ENCODE results near the gene FOXJ3.

FOXJ3 gene

DNA sequence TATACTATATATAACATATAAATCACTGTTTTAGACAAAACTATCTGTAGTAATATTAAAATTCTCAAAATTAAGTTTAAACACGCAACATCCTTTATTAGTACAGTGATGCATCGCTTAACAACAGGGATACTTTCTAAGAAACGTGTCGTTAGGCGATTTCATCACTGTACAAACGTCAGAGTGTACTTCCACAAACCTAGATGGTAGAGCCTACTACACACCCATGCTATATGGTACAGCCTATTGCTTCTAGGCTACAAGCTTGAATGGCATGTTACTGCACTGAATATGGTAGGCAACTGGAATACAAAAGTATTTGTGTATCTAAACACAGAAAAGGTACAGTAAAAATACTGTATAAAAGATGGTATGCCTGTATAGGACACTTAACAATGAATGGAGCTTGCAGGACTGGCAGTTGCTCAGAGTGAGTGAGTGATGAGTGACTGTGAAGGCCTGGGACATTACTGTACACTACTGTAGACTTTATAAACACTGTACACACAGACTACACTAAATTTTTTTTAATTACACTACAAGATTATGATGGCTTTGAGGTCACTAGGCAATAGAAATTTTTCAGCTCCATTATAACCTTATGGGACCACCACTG, 10.5 kb downstream of the FOXJ3 start:
- Mint-ChIP-seq H3K4me3 (no peak overlapping the region), H3K4me1 (peaks cover 37 to 82% of the 10 kb centered on the region in 2 donors), H3K9me3 (no peaks in the 10 kb centered on the region), H3K27ac (no peak overlapping the region), H3K36me3 (peaks cover 0 to 9% of the 10 kb centered on the region in 2 donors), H3K27me3 (no peaks in the 10 kb centered on the region)
- ATAC-seq (replicated peaks) (no peak), DNase-seq (no peak)

DNA sequence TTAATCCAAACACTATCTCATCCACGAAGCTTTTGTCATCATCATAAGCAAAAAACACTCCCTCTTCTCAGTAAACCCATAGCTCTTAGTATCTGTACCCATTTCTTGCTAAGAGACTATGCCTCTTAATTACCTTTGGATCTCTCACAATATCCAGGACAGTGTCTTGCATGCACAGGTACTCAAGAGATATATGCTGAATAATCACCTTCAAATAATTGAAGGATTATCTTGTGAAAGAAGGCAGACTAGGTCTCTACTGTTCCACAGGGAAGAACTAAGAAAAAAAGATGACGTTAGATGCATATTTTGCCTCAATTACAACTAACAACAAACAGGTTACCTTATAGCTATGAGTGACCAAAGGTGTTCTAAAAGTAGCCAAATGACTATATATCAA, 11.5 kb downstream of the FOXJ3 start:
- Mint-ChIP-seq H3K9me3 (no peaks in the 10 kb centered on the region), H3K27me3 (no peaks in the 10 kb centered on the region), H3K4me1 (peaks cover 34 to 83% of the 10 kb centered on the region in 2 donors), H3K36me3 (peaks cover 0 to 9% of the 10 kb centered on the region in 2 donors), H3K27ac (no peak overlapping the region), H3K4me3 (no peak overlapping the region)
- DNase-seq (no peak), ATAC-seq (replicated peaks) (no peak)

DNA sequence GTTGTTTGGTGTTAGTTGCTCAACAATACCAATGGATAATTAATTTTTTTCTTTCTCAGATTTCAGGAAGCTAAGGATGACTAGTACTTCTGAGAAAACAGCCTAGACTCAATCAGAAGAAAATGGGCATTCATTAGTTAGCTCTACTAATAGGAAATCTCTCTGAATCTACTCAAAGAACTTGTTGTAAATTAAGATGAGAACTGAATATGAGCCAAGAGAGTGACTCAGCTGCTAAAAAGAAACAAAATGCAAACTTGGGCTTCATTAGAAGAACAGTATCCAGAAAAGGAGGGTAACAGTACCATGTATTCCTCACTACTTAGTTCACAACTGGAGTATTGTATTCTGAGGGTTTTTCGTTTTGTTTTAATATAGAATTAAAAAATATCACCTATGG, 12.5 kb downstream of the FOXJ3 start:
- Mint-ChIP-seq H3K27ac (no peak overlapping the region), H3K36me3 (peaks cover 0 to 9% of the 10 kb centered on the region in 2 donors), H3K4me3 (no peak overlapping the region), H3K9me3 (no peaks in the 10 kb centered on the region), H3K27me3 (no peaks in the 10 kb centered on the region), H3K4me1 (peaks cover 32 to 81% of the 10 kb centered on the region in 2 donors)
- DNase-seq (no peak), ATAC-seq (replicated peaks) (no peak)

DNA sequence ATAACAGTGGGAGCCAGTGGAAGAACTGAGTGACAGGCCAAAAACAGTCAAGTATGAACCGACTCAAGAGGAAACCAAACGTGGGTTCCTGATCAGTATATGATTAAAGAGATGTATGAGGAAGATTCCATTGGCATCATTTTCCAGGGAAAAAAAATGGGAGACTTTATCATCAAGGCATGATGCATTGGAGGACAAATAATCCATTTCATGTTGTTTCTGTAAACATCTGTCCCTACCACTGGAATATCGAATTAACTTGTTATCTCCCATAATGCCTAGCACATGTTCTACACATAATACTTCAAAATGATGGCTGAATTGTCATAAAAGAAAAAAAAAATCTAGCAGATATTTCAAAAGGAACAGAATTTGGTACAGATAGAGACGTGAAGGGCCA, 13.3 kb downstream of the FOXJ3 start:
- Mint-ChIP-seq H3K4me3 (no peak overlapping the region), H3K27me3 (no peaks in the 10 kb centered on the region), H3K27ac (no peak overlapping the region), H3K9me3 (no peaks in the 10 kb centered on the region), H3K4me1 (peaks cover 33 to 79% of the 10 kb centered on the region in 2 donors), H3K36me3 (peaks cover 2 to 13% of the 10 kb centered on the region in 2 donors)
- ATAC-seq (replicated peaks) (no peak), DNase-seq (no peak)

DNA sequence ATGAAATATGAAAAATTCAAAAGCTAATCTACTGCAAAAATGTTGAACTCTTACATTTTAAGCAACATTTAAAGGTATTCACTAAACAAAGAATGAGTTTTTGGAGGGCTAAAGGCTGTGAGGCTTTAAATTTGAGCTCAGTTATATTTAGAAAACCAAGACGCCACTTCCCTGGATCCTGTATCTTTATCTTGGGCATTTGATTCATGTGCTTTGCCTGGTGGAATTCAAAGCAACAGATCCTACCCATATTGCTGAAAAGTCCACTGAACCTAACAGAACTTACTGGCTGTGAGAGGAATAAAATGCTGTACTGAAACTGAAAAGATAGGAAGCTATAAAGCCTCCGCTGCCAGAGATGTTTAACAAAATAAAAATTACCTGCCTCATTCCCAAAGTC, 14.3 kb downstream of the FOXJ3 start:
- no peak for DNase-seq
- H3K27ac Mint-ChIP-seq, result no peak overlapping the region
- H3K4me1 Mint-ChIP-seq, result peaks cover 34 to 78% of the 10 kb centered on the region in 2 donors
- H3K4me3 Mint-ChIP-seq, result no peak overlapping the region
- H3K9me3 Mint-ChIP-seq, result no peaks in the 10 kb centered on the region
- H3K27me3 Mint-ChIP-seq, result no peaks in the 10 kb centered on the region
- ATAC-seq (replicated peaks), result no peak
- peaks cover 2 to 16% of the 10 kb centered on the region in 2 donors for H3K36me3 Mint-ChIP-seq

DNA sequence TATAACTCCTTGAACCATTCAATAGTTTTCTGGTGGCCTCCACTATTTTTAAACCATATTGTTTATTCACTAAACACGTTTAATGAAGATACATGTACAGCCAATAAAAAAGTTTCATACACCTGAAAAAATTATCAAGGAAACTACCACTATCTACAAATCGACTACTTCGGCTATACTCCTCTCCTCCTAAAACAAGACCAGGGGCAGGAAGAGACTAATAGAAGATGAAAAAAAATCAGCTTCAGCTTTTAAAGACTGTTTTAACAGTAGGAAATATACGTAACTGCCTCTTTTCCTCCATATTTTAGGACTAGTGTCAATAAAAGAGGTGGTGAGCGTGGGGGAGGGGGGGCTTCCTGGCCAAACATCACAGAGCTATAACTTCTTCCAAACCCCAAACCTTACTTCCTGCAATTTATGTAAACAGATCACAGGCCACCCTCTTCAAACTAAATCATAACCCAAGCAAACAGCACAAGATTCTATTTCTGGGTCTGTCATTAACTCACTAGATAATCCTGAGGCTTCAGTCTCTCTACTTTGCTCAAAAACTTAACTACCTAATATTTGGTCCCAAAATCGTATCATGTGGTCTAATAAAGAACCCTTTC, 15.1 kb downstream of the FOXJ3 start:
- no peak for ATAC-seq (replicated peaks)
- H3K4me3 Mint-ChIP-seq, result peak overlapping the region in 1 of 2 donors; percentile 35
- H3K27ac Mint-ChIP-seq, result peak overlapping the region; percentile 25
- no peaks in the 10 kb centered on the region for H3K9me3 Mint-ChIP-seq
- H3K4me1 Mint-ChIP-seq, result peaks cover 39 to 78% of the 10 kb centered on the region in 2 donors
- no peaks in the 10 kb centered on the region for H3K27me3 Mint-ChIP-seq
- DNase-seq, result no peak
- H3K36me3 Mint-ChIP-seq, result peaks cover 2 to 16% of the 10 kb centered on the region in 2 donors

DNA sequence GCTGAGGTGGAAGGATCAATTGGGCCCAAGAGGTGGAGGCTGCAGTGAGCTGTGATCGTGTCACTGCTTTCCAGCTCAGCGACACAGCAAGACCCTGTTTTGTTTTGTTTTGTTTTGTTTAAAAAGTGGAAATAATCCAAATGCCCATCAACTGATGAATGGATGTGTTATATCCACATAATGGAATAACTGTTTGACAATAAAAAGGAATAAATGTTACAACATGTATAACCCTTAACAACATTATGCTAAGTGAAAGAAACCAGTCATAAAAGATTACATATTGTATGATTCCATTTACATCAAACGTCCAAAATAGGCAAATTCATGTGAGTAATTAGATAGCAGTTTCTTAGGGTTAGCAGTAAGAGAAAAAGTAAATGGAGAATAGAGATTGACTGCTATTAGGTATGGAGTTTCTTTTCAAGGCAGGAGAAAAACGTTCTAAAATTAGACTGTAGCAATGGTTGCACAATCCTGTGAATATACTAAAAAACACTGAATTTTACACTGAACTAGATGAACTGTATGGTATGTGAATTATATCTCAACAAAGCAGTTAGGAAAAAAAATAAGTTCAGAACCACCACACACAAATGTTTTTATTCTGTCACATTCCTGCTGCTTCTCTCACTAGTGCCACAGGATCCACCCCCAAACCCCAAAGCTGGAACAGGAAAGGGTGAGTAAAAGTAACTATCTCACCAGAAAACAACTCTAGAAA, 15.7 kb downstream of the FOXJ3 start:
- DNase-seq (no peak), ATAC-seq (replicated peaks) (no peak)
- Mint-ChIP-seq H3K27me3 (no peaks in the 10 kb centered on the region), H3K9me3 (no peaks in the 10 kb centered on the region), H3K27ac (no peak overlapping the region), H3K36me3 (peaks cover 2 to 16% of the 10 kb centered on the region in 2 donors), H3K4me1 (peaks cover 43 to 79% of the 10 kb centered on the region in 2 donors), H3K4me3 (no peak overlapping the region)

DNA sequence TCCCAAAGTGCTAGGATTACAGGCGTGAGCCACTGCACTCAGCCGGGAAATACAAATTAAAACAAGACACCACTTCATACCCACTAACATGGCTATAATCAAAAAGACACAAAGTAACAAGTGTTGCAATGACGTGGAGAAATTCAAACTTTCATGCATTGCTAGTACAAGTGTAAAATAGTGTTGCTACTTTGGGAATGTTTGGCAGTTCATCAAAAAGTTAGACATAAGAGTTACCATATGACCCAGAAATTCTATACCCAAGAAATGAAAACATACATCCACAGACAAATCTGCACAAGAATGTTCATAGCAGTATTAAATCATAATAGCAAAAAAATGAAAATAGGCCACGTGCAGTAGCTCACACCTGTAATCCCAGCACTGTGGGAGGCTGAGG, 16.4 kb downstream of the FOXJ3 start:
- no peak overlapping the region for H3K27ac Mint-ChIP-seq
- no peak overlapping the region for H3K4me3 Mint-ChIP-seq
- H3K27me3 Mint-ChIP-seq, result no peaks in the 10 kb centered on the region
- no peaks in the 10 kb centered on the region for H3K9me3 Mint-ChIP-seq
- DNase-seq (no peak), ATAC-seq (replicated peaks) (no peak)
- peaks cover 2 to 15% of the 10 kb centered on the region in 2 donors for H3K36me3 Mint-ChIP-seq
- peaks cover 49 to 85% of the 10 kb centered on the region in 2 donors for H3K4me1 Mint-ChIP-seq

DNA sequence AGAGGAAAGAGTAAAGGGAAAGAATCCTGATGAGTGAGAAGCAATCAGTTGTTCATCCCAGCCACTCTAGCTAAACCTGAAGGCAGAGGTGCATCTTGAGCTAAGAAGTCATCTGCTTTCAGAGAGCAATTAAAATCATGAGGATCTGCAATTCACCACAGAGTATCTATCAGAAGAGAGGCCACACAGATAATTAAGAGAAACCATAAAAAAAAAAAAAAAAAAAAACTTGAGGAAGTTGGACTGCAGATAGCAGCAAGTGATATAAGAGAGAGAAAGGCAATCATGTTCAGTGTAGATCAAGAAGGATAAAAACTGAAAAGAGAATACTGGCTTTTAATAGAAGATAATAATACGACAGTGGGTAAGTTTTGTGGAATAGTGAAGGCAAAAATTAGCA, 17.7 kb downstream of the FOXJ3 start:
- ATAC-seq (replicated peaks), result no peak
- H3K36me3 Mint-ChIP-seq, result peaks cover 2 to 12% of the 10 kb centered on the region in 2 donors
- no peak for DNase-seq
- H3K4me1 Mint-ChIP-seq, result peaks cover 45 to 85% of the 10 kb centered on the region in 2 donors
- no peaks in the 10 kb centered on the region for H3K9me3 Mint-ChIP-seq
- no peak overlapping the region for H3K4me3 Mint-ChIP-seq
- H3K27me3 Mint-ChIP-seq, result no peaks in the 10 kb centered on the region
- peak overlapping the region; percentile 7 for H3K27ac Mint-ChIP-seq

DNA sequence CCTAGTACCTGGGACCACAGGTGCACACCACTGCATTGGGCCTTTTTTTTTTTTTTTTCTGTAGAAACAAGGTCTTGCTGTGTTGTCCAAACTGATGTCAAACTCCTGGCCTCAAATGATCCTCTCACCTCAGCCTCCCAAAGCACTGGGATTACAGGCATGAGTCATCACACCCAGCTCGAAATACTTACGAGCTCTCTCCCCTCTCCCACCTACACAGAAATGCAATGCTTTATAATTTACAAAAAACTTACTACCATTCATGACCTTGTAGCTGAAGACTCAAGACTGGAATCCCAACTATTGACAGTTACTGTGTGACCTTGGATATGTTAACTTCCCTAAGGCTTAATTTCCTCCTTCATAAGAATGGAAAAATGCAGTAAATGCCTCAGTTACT, 18.7 kb downstream of the FOXJ3 start:
- H3K27me3 Mint-ChIP-seq, result no peaks in the 10 kb centered on the region
- H3K4me1 Mint-ChIP-seq, result peaks cover 42 to 85% of the 10 kb centered on the region in 2 donors
- H3K4me3 Mint-ChIP-seq, result no peak overlapping the region
- H3K27ac Mint-ChIP-seq, result no peak overlapping the region
- peaks cover 2 to 7% of the 10 kb centered on the region in 2 donors for H3K36me3 Mint-ChIP-seq
- no peaks in the 10 kb centered on the region for H3K9me3 Mint-ChIP-seq
- DNase-seq (no peak), ATAC-seq (replicated peaks) (no peak)

DNA sequence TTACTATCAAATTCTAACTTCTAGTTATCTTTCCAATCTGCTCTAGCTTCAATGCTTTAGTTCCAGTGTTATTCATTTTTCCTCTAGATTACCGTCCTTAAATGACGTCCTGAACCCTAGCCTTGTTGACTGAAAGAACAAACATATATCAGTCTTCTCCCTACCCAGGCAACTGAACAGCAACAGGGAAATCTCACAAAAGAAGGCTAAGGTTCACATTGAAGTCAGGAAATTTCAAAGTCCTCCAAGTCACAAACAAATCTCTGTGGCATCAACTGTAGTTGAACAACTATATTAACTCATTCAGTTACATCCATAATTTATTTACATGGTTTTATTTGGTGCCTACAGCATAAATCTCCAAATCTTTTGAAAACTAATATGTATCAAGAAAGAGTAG, 19.5 kb downstream of the FOXJ3 start:
- DNase-seq (no peak), ATAC-seq (replicated peaks) (no peak)
- no peak overlapping the region for H3K4me3 Mint-ChIP-seq
- H3K27ac Mint-ChIP-seq, result no peak overlapping the region
- no peaks in the 10 kb centered on the region for H3K9me3 Mint-ChIP-seq
- no peaks in the 10 kb centered on the region for H3K27me3 Mint-ChIP-seq
- peaks cover 4 to 14% of the 10 kb centered on the region in 2 donors for H3K36me3 Mint-ChIP-seq
- H3K4me1 Mint-ChIP-seq, result peaks cover 41 to 82% of the 10 kb centered on the region in 2 donors

DNA sequence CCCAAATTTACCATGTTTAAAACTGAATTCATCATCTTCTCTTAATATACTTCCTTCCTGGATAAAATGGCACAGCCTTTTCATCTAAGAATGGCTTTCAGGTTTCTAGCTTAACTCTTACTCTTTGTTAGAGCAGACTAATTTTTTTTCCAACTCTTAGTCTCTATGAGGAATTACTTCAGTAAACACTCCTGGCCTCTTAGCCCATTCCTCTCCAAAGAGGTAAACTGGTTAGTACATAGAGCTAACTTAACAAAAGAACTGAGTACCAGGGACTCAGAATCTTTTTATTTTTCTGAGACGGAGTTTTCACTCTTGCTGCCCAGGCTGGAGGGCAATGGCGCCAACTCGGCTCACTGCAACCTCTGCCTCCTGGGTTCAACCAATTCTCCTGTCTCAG, 21.1 kb downstream of the FOXJ3 start:
- DNase-seq (no peak), ATAC-seq (replicated peaks) (no peak)
- Mint-ChIP-seq H3K4me3 (no peak overlapping the region), H3K27me3 (no peaks in the 10 kb centered on the region), H3K4me1 (peaks cover 38 to 75% of the 10 kb centered on the region in 2 donors), H3K9me3 (no peaks in the 10 kb centered on the region), H3K36me3 (peaks cover 10 to 20% of the 10 kb centered on the region in 2 donors), H3K27ac (peak overlapping the region; percentile 3)

DNA sequence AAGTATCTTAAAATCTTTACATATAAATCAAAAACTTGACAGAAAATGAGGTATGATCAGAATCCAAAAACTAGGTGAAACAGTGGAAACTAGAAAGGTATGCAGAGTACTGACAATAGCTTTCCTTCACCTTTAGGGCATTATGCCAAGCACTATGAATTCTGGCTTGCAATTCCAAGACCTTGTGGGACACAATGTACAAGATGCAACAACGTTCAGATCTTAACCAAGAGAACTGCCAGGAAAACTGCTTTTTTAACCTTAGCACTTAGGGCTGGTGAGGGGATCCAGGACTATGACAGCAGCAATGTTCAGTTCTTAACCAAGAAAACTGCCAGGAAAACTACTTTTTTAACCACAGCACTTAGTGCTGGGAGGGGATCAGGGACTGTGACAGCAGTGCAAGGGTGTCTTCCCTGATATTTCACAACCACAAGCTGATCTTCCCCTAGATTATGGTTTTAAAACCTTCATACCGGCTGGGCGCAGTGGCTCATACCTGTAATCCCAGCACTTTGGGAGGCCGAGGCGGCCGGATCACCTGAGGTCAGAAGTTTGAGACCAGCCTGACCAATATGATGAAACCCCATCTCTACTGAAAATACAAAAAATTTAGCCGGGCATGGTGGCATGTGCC, 22.3 kb downstream of the FOXJ3 start:
- Mint-ChIP-seq H3K4me1 (peaks cover 40 to 76% of the 10 kb centered on the region in 2 donors), H3K27ac (no peak overlapping the region), H3K4me3 (no peak overlapping the region), H3K27me3 (no peaks in the 10 kb centered on the region), H3K9me3 (no peaks in the 10 kb centered on the region), H3K36me3 (peaks cover 14 to 25% of the 10 kb centered on the region in 2 donors)
- ATAC-seq (replicated peaks) (no peak), DNase-seq (no peak)

DNA sequence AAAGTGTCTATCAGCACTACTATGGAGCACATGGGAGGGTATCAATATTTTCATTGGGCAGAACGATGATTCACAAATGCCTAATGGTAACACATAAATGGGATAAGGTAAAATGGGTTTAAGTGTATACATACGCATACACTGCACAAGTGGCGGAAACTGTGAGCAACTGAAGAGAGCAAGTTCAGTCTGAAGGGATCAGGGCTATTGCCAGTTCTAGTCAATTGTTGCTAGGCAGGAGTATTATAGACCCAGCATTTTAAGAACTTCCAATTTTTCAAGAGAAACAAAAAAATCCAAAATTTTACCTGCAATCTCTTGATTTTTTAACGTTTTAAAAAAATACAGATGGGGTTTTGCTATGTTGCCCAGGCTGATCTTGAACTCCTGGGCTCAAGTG, 23.1 kb downstream of the FOXJ3 start:
- H3K36me3 Mint-ChIP-seq, result peaks cover 14 to 24% of the 10 kb centered on the region in 2 donors
- peaks cover 34 to 69% of the 10 kb centered on the region in 2 donors for H3K4me1 Mint-ChIP-seq
- H3K27ac Mint-ChIP-seq, result no peak overlapping the region
- H3K27me3 Mint-ChIP-seq, result no peaks in the 10 kb centered on the region
- ATAC-seq (replicated peaks) (no peak), DNase-seq (no peak)
- H3K4me3 Mint-ChIP-seq, result no peak overlapping the region
- H3K9me3 Mint-ChIP-seq, result no peaks in the 10 kb centered on the region
